ENCODE results near the gene ETNK2. TPM values are rescaled to one million over a fixed set of nuclear protein-coding genes. Genes with fewer than 3 reads are reported as not detected.

Gene ETNK2
- total and polyA plus RNA-seq, 2 of the 8 experiments (the other 6 are each of a cell fraction or from before 2014, with no cell fraction given): 20.1 to 26.7 TPM

DNA sequence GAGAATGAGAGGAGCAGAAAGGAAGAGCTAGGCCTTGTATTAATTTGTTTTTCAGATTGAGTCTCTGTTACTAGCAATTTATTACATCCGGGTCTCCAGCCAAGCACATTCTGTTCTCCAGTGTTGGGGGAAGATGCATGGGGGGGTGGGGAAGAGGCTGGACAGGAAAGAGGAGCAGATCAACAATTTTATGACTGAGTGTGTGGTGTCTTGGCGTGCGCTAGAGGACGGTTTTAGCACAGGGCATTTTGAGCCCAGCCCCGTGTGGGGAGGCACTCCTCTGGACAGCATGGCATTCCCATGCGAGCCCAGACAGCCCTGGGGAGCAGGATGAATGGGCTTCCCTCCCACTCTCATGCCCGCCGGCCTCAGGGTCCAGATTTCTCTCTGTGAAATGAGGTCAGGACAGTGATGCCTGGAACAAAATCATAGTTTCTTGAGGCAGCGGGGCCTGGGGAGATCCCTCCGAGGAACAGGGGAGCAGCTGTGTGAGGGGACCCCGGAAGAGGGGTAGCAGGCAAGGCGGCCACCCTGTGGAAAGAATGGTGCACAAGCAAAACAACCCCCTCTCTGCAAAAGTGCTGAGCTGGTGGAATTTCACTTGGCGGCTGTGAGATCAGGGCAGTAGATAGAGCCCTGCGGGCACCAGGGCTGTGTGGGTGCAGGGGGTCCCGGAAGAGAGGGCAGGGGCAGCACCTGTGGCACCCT lies 62.6 kb downstream of the ETNK2 start (continued):
- TF ChIP-seq BCL11A (IDR thresholded peaks at IDR 0.05; ENCODE audit: low read depth in 2 of 2, low read length in 2 of 2): no peak
- TF ChIP-seq, protein P1, sequence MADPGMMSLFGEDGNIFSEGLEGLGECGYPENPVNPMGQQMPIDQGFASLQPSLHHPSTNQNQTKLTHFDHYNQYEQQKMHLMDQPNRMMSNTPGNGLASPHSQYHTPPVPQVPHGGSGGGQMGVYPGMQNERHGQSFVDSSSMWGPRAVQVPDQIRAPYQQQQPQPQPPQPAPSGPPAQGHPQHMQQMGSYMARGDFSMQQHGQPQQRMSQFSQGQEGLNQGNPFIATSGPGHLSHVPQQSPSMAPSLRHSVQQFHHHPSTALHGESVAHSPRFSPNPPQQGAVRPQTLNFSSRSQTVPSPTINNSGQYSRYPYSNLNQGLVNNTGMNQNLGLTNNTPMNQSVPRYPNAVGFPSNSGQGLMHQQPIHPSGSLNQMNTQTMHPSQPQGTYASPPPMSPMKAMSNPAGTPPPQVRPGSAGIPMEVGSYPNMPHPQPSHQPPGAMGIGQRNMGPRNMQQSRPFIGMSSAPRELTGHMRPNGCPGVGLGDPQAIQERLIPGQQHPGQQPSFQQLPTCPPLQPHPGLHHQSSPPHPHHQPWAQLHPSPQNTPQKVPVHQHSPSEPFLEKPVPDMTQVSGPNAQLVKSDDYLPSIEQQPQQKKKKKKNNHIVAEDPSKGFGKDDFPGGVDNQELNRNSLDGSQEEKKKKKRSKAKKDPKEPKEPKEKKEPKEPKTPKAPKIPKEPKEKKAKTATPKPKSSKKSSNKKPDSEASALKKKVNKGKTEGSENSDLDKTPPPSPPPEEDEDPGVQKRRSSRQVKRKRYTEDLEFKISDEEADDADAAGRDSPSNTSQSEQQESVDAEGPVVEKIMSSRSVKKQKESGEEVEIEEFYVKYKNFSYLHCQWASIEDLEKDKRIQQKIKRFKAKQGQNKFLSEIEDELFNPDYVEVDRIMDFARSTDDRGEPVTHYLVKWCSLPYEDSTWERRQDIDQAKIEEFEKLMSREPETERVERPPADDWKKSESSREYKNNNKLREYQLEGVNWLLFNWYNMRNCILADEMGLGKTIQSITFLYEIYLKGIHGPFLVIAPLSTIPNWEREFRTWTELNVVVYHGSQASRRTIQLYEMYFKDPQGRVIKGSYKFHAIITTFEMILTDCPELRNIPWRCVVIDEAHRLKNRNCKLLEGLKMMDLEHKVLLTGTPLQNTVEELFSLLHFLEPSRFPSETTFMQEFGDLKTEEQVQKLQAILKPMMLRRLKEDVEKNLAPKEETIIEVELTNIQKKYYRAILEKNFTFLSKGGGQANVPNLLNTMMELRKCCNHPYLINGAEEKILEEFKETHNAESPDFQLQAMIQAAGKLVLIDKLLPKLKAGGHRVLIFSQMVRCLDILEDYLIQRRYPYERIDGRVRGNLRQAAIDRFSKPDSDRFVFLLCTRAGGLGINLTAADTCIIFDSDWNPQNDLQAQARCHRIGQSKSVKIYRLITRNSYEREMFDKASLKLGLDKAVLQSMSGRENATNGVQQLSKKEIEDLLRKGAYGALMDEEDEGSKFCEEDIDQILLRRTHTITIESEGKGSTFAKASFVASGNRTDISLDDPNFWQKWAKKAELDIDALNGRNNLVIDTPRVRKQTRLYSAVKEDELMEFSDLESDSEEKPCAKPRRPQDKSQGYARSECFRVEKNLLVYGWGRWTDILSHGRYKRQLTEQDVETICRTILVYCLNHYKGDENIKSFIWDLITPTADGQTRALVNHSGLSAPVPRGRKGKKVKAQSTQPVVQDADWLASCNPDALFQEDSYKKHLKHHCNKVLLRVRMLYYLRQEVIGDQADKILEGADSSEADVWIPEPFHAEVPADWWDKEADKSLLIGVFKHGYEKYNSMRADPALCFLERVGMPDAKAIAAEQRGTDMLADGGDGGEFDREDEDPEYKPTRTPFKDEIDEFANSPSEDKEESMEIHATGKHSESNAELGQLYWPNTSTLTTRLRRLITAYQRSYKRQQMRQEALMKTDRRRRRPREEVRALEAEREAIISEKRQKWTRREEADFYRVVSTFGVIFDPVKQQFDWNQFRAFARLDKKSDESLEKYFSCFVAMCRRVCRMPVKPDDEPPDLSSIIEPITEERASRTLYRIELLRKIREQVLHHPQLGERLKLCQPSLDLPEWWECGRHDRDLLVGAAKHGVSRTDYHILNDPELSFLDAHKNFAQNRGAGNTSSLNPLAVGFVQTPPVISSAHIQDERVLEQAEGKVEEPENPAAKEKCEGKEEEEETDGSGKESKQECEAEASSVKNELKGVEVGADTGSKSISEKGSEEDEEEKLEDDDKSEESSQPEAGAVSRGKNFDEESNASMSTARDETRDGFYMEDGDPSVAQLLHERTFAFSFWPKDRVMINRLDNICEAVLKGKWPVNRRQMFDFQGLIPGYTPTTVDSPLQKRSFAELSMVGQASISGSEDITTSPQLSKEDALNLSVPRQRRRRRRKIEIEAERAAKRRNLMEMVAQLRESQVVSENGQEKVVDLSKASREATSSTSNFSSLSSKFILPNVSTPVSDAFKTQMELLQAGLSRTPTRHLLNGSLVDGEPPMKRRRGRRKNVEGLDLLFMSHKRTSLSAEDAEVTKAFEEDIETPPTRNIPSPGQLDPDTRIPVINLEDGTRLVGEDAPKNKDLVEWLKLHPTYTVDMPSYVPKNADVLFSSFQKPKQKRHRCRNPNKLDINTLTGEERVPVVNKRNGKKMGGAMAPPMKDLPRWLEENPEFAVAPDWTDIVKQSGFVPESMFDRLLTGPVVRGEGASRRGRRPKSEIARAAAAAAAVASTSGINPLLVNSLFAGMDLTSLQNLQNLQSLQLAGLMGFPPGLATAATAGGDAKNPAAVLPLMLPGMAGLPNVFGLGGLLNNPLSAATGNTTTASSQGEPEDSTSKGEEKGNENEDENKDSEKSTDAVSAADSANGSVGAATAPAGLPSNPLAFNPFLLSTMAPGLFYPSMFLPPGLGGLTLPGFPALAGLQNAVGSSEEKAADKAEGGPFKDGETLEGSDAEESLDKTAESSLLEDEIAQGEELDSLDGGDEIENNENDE (IDR thresholded peaks at IDR 0.05; ENCODE audit: insufficient replicate concordance, low read length): no peak
- no peak for TF ChIP-seq RXRA (IDR thresholded peaks at IDR 0.05; ENCODE audit: insufficient read depth, low read depth, low read length)
- no peak for TF ChIP-seq TAF1 (IDR thresholded peaks at IDR 0.05; ENCODE audit: low read depth, low read length)
- no peak for TF ChIP-seq CHD1 (IDR thresholded peaks at IDR 0.05; ENCODE audit: low read depth, low read length)
